ENCODE results near the gene ADPRHL1.
"Not testable (repeated sequence)": the region's sequence is repeated elsewhere in the genome, so short reads cannot be mapped to it uniquely, and the experiment has no call there.

ADPRHL1 gene

DNA sequence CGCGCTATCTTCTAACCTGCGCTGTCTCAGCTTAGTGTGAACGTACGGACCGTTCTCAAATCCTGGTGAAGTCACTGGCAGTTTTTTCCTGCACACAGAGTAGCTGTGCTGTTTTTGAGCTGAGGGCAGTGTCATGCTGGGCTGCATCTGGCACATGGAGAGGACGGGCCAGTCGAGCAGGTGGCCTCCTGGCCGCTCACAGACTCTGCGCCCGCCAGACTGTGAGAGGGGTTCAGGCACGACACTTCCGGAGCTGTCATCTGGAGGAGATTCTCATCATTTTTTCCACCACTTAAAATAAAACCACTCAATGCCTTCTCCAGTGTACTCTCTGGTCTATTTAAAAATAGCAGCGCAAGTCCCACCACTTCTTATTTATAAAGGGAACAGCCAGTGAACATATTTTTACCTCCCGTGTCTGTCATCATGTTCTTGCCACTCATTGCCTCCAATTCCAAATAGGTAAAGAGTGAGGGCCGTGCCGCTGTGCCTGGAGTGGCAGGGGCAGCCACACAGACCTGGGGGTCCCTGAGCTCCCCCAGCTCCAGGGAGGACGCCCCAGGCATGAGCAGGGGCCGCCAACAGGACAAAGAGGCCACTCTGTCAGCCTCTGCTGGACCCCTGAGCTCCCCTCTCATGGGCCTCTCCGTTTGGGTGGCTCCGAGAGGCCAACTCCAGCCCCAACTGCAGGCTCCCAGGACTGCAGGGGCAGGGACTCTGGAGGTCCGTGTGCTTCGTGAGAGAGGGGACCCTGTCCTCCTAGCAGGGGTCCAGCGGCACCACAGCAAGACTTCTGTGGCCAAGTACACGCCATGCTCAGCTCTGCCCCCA, 52.5 kb downstream of the ADPRHL1 start:
- DNase-seq: no peak

GRCh38 chr13:113399755-113400149, 53.5 kb downstream of the ADPRHL1 start:
- DNase-seq: no peak

DNA sequence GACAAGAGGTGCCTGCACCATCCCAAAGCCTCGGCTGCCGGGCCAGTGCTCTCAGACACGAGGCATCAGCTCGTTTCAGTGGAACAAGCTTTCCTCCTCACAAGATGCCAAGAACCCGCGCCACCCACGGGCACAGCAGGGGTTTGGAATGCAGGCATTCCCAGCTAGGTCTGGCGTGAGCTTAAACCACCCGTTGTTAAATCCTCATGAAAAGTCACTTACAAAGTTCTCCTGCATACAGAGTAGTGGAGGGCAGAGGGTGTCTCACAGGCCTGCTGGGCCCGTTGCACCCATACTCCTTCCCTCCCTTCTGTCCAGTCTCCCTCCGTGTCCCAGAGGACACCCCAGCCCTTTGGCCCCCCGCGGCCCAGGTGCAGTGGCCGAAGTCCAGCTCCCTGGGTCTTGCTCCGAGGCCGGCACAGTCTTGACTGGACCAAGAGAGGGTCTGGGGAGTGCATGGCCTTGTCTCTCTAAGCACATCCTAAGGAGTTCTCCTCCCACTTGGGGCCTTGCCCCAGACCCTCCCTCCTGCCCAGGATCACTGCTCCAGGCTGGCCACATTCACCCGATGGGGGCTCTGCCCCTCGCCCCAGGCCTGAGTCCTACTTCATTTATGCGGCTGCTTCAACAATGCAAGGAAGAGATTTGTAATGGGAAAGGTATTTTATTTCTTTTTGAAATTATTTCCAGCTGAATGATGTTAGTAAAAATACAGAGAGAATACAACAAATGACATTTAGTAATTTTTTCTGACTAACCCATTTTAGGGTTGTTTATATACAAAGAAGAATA, 54.1 kb downstream of the ADPRHL1 start:
- DNase-seq: no peak

GRCh38 chr13:113397608-113398425, 55.5 kb downstream of the ADPRHL1 start:
- no peak for DNase-seq

GRCh38 chr13:113394339-113394640, 59.0 kb downstream of the ADPRHL1 start:
- DNase-seq: no peak

GRCh38 chr13:113393563-113394338, 59.5 kb downstream of the ADPRHL1 start:
- peak; percentile 28 for DNase-seq

- no peak for DNase-seq
These were observed 60.1 kb downstream of the ADPRHL1 start for GRCh38 chr13:113393226-113393562.

DNA sequence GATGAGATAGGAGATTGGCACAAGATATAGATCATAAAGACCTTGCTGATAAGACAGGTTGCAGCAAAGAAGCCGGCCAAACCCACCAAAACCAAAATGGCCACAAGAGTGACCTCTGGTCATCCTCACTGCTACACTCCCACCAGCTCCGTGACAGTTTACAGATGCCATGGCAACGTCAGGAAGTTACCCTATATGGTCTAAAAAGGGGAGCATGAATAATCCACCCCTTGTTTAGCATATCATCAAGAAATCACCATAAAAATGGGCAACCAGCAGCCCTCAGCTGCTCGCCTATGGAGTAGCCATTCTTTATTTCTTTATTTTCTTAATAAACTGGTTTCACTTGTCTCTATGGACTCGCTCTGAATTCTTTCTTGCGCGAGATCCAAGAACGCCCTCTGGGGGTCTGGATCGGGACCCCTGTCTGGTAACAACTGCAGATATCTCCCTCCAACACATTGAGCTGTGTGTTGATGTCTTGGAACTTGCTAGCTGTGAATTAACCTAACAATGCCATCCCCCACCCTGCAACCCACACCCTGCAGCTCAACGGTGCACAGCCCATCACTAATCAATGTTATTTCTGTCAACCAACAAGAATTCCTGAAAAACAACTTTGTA, 62.3 kb downstream of the ADPRHL1 start:
- no peak for DNase-seq

- DNase-seq: not testable (repeated sequence)
These were observed 63.7 kb downstream of the ADPRHL1 start for GRCh38 chr13:113389586-113389985.

DNA sequence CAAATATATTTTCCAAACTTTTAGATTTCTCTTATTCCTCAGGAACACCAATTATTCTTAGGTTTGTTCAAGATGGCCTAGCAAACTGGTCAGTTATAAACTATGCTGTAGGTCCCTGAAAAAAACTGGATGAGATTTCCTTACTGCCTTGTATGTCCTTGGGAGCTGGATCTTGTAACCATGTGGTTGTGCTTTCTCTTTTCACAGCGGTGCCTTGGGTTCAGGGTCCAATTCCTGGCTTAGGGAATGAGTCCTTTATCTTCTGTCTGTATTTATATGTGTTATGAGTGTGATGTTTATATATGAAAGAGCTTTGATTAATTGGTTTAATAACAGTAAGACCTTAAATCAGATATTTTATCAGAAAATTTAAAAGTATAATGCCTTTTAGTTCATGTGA, 65.9 kb downstream of the ADPRHL1 start:
- DNase-seq: no peak

DNA sequence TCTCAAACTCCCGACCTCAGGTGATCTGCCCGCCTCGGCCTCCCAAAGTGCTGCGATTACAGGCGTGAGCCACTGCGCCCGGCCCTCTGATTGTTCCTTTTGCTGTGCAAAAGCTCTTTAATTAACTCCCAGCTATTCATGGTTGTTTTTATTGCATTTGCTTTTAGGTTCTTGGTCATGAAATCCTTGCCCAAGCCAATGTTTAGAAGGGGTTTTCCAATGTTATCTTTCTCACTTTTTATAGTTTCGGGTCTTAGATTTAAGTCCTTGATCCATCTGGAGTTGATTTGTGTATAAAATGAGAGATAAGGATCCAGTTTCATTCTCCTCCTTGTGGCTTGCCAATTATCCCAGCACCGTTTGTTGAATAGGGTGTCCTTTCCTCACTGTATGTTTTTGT, 70.2 kb downstream of the ADPRHL1 start:
- no peak for DNase-seq

- not testable (repeated sequence) for DNase-seq
These were observed 70.7 kb downstream of the ADPRHL1 start for GRCh38 chr13:113382542-113382941.

GRCh38 chr13:113378825-113379224, 74.5 kb downstream of the ADPRHL1 start:
- DNase-seq: no peak

GRCh38 chr13:113374511-113375175, 78.6 kb downstream of the ADPRHL1 start:
- DNase-seq: no peak

DNA sequence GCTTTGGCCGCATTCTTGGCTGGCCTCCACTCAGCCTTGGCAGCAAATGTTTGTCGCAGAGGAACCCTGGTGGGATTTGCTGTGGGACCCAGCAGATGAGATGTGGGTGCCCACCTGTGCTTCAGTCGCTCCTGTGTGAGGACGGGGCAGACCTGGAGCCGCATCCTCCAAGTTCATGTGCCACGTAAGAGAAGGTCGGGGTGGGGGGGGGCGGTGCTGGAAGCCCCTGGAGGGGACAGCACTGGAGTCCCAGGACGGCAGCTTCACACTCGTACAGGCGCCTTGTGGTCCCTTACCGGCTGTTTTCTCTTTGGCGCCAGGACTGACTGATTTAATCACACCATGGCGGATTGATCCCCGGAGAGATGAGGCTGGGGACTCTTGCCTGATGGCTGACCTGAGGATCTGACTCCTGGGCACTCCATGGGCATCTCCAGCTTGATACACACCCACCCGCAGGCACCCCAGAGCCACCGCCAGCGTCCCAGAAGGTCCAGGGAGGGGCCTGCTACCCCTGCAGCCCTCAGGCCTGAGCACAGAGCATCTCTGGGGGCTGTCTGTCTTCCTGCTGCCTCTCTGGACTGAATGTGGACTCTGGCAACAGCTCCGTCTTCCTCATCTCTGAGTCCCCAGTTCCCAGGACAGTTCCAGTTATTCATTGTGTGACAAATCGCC, 79.3 kb downstream of the ADPRHL1 start:
- no peak for DNase-seq

- not testable (repeated sequence) for DNase-seq
These were observed 81.6 kb downstream of the ADPRHL1 start for GRCh38 chr13:113371701-113372100.

DNA sequence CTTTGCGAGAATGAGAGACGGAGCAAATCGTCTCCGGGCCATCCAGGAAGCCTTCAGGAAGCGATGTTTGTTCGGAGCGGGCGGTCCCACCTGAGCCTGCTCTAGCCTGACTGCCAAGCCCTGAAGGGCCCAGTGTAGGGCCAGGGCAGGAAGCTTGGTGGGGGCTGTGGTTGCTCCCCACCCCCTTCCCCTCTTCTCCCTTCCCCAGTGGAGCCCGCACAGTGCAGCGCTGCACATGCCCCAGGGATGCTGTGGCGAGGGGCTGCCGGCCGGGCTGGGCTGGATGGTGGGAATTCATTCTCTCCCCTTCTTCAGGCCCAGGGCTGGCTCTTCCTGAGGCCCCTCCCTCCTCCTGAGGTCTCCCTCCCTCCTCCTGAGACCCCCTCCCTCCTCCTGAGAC, 82.2 kb downstream of the ADPRHL1 start:
- no peak for DNase-seq

DNA sequence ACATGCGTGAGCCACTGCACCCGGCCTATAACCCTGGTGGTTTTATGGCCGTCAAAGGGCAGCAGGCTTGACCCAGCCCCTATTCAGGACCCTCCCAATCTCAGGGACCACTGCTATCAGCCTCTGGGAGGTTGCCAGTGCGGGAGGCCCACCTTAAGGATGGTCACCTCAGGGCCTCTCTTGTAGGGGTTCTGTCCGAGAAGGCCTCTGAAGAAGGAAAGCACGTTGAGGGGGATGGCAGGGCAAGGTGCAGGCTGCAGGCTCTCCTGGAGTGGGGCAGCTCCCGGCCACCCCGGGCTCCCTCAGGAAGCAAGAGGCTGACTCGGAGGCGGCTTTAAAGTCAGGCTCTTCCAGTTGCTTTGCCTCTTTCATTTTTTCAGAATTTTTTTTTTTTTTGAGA, 83.4 kb downstream of the ADPRHL1 start:
- DNase-seq: no peak

DNA sequence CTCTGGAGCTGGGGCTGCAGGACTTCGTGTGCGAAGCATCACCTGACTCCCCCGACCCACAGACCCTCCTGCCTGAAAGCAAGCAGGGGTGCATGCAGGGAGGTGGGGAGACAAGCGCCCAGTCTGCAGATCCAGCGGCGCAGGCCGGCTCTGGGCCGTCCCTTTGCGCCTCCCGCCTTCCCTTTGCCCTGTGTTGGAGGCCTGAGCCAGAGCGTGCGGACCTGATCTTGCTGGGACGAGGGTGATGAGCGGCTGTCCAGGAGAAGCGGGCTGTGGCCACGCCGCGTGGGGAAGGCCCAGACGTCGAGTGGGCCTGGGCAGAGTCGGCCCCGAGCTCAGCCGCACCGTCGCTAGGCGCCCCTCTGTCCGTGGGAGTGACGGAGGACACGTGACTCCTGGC, 84.1 kb downstream of the ADPRHL1 start:
- no peak for DNase-seq

- not testable (repeated sequence) for DNase-seq
These were observed 84.9 kb downstream of the ADPRHL1 start for GRCh38 chr13:113368353-113368752.

DNA sequence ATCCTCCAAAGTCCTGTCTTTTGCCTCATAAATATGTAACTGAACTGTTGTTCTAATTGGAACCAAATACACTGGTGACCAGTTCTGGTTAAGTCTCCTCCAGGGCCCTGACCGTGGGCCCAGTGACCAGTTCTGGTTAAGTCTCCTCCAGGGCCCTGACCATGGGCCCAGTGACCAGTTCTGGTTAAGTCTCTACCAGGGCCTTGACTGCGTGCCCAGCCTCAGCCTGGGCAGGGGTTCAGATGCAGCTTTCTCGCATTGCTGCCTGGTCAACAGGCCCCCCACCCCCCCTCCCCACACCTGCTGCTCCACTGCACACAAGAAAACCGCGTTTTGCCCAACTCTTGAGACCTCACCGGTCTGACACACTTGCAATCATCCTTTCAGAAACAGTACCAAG, 85.5 kb downstream of the ADPRHL1 start:
- DNase-seq: no peak

Measured in NCI-H2029 (cell line).